ENCODE data around the gene ADGRA3.
A peak's percentile ranks its signal among the peaks of the same experiment; 100 is the strongest.

ADGRA3 gene

DNA sequence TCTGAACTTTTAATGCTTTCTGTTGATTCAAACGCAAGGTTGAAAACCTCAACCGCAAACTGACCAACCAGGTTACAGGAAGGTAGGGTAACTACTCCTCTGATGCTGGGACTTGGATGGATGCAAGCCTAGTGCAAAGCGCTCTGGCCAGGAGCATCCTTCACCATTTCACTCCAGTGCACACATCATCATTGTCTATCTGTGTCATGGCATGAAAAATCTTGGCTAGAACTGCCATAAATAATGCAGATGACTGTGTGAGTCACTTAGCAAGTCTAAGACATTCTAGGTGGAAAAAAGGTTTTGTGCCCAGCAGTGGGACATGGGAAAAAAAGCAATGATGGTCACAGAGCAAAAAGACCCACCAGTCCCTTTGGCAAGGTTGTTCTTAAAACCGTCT lies 10.9 kb downstream of the ADGRA3 start (continued):
- TF ChIP-seq YY1 (tag by site-specific recombination; IDR thresholded peaks at IDR 0.05) = no peak
- TF ChIP-seq, protein P1, sequence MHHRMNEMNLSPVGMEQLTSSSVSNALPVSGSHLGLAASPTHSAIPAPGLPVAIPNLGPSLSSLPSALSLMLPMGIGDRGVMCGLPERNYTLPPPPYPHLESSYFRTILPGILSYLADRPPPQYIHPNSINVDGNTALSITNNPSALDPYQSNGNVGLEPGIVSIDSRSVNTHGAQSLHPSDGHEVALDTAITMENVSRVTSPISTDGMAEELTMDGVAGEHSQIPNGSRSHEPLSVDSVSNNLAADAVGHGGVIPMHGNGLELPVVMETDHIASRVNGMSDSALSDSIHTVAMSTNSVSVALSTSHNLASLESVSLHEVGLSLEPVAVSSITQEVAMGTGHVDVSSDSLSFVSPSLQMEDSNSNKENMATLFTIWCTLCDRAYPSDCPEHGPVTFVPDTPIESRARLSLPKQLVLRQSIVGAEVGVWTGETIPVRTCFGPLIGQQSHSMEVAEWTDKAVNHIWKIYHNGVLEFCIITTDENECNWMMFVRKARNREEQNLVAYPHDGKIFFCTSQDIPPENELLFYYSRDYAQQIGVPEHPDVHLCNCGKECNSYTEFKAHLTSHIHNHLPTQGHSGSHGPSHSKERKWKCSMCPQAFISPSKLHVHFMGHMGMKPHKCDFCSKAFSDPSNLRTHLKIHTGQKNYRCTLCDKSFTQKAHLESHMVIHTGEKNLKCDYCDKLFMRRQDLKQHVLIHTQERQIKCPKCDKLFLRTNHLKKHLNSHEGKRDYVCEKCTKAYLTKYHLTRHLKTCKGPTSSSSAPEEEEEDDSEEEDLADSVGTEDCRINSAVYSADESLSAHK (tag by site-specific recombination; IDR thresholded peaks at IDR 0.05) = no peak; the same call in none of the 2 replicates
- TF ChIP-seq, protein P2, sequence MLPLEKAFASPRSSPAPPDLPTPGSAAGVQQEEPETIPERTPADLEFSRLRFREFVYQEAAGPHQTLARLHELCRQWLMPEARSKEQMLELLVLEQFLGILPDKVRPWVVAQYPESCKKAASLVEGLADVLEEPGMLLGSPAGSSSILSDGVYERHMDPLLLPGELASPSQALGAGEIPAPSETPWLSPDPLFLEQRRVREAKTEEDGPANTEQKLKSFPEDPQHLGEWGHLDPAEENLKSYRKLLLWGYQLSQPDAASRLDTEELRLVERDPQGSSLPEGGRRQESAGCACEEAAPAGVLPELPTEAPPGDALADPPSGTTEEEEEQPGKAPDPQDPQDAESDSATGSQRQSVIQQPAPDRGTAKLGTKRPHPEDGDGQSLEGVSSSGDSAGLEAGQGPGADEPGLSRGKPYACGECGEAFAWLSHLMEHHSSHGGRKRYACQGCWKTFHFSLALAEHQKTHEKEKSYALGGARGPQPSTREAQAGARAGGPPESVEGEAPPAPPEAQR (tag by site-specific recombination; IDR thresholded peaks at IDR 0.05) = no peak

DNA sequence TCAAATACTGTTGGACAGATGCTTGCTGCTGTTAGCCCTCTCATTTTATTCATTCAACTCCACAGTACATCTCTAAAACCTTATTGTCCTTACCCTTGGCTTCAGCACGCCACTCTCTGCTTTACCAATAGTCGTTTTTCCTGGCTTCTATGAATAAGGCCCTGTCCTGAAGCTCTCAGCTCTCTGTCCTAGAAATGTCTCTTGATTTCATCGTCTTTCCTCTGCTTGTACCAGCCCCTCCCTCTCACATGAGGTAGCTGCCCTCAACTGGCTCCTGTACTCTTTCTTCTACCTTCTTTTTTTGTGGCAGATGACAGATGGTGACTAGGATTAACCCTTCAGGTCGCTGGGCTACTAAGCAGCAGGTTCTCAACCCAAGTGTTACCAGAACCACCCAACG lies 11.4 kb downstream of the ADGRA3 start:
- CTCF ChIA-PET = no interaction called here
- Histone ChIP-seq H3K9me3 (ENCODE audit: control insufficient read depth, insufficient read depth, low read depth, low read length) (no peaks in the 10 kb centered on the region), H3K4me3 (ENCODE audit: low read depth, low read length) (no peak overlapping the region), H3K36me3 (ENCODE audit: control insufficient read depth in 2 of 2, insufficient read depth in 1 of 2, low read length in 2 of 2) (no peaks in the 10 kb centered on the region), H3K27ac (ENCODE audit: extremely low read depth, low read depth, low read length) (no peak overlapping the region), H3K4me1 (ENCODE audit: control insufficient read depth, insufficient read depth, low read length) (peaks cover 12% of the 10 kb centered on the region)
- POLR2A ChIA-PET = no interaction called here
- TF ChIP-seq ZXDB (tag by site-specific recombination; IDR thresholded peaks at IDR 0.05) = no peak
- TF ChIP-seq ZNF174 (tag by site-specific recombination; IDR thresholded peaks at IDR 0.05) = no peak
- no peak for TF ChIP-seq SP2 (tag by site-specific recombination; IDR thresholded peaks at IDR 0.05)
- no peak for TF ChIP-seq SALL2 (tag by site-specific recombination; IDR thresholded peaks at IDR 0.05; ENCODE audit: borderline replicate concordance)
- no peak for TF ChIP-seq ZNF394 (tag by site-specific recombination; IDR thresholded peaks at IDR 0.05; ENCODE audit: borderline replicate concordance)
- TF ChIP-seq, protein P3, sequence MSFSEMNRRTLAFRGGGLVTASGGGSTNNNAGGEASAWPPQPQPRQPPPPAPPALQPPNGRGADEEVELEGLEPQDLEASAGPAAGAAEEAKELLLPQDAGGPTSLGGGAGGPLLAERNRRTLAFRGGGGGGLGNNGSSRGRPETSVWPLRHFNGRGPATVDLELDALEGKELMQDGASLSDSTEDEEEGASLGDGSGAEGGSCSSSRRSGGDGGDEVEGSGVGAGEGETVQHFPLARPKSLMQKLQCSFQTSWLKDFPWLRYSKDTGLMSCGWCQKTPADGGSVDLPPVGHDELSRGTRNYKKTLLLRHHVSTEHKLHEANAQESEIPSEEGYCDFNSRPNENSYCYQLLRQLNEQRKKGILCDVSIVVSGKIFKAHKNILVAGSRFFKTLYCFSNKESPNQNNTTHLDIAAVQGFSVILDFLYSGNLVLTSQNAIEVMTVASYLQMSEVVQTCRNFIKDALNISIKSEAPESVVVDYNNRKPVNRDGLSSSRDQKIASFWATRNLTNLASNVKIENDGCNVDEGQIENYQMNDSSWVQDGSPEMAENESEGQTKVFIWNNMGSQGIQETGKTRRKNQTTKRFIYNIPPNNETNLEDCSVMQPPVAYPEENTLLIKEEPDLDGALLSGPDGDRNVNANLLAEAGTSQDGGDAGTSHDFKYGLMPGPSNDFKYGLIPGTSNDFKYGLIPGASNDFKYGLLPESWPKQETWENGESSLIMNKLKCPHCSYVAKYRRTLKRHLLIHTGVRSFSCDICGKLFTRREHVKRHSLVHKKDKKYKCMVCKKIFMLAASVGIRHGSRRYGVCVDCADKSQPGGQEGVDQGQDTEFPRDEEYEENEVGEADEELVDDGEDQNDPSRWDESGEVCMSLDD (tag by site-specific recombination; IDR thresholded peaks at IDR 0.05) = no peak
- no peak for TF ChIP-seq ZNF837 (tag by site-specific recombination; IDR thresholded peaks at IDR 0.05)
- TF ChIP-seq ZNF548 (tag by site-specific recombination; IDR thresholded peaks at IDR 0.05) = no peak
- TF ChIP-seq ZNF248 (tag by site-specific recombination; IDR thresholded peaks at IDR 0.05) = no peak

DNA sequence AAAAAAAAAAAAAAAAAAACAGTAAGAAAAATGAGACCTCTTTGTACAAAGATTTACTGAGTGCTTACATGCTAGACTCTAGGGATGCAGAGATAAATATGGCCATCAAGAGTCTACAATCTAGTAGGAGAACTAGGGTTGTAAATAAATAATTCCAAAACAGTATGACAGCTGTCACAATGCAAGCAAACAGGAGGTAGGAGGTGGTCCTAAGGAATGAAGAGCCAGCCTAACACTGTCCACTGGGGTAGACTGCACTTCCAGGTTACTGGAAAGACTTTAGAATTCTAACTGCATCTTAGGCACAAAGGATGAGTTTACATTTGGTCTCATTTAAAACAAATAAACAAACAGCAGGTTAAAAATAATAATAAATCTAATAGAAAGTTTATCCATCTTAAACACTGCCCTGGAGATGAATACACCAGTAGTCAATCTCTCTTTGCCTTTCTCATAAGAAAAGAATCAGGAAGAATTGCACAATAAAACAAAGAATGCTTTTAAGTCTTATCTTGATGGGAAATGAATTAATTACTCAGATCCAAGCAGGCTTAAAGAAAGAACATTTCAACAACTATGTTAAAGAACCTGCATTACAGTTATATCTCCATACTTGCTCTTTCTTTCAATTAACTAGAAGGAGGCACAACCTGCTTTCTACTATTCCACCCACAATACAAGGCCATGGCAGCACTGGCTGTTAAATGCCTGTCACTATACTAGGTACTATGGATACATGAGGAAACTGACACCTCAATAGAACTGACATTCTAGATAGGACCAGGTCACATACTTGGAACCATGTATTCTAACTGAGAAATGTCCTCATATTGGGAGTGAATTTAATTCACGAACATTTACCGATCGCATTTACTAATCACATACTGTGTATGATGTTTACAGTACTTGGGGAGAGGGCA lies 12.7 kb downstream of the ADGRA3 start:
- no peaks in the 10 kb centered on the region for H3K9me3 ChIP-seq (ENCODE audit: control insufficient read depth, insufficient read depth, low read depth, low read length)
- CTCF ChIA-PET = interaction anchor here (0.5 kb wide), 1 partner anchor 25 kb away, joined by 4 read pairs; no protein-coding TSS in a partner anchor

More for the DNA sequence above, 12.7 kb downstream of the ADGRA3 start:
- Histone ChIP-seq H3K4me3 (ENCODE audit: low read depth, low read length) (no peak overlapping the region), H3K4me1 (ENCODE audit: control insufficient read depth, insufficient read depth, low read length) (peaks cover 12% of the 10 kb centered on the region), H3K36me3 (ENCODE audit: control insufficient read depth in 2 of 2, insufficient read depth in 1 of 2, low read length in 2 of 2) (no peaks in the 10 kb centered on the region), H3K27ac (ENCODE audit: extremely low read depth, low read depth, low read length) (no peak overlapping the region)
- TF ChIP-seq ZNF391 (tag by site-specific recombination; IDR thresholded peaks at IDR 0.05; ENCODE audit: borderline replicate concordance, low read depth) = no peak
- no peak for TF ChIP-seq ZBTB1 (tag by site-specific recombination; IDR thresholded peaks at IDR 0.05)
- peak; percentile 70 for TF ChIP-seq ZNF341 (tag by site-specific recombination; IDR thresholded peaks at IDR 0.05; ENCODE audit: low read depth)
- TF ChIP-seq TCF7L2 (IDR thresholded peaks at IDR 0.05; ENCODE audit: borderline replicate concordance, low read depth, low read length) = peak; percentile 20; the same call in 1 of the 2 replicates
- TF ChIP-seq ZNF560 (tag by site-specific recombination; IDR thresholded peaks at IDR 0.05; ENCODE audit: borderline replicate concordance) = no peak
- POLR2A ChIA-PET = no interaction called here

All from HEK293 (cell line).